Activated CD4-positive, alpha-beta T cell treated with anti-CD3 and anti-CD28 coated beads for 48 hours (primary cell): ENCODE data around the gene CLSTN2.

ENCODE experiments used
- DNase-seq: peaks from one replicate; pipeline ENCODE4 v3.0.0-alpha.2; 2020

Gene CLSTN2

DNA sequence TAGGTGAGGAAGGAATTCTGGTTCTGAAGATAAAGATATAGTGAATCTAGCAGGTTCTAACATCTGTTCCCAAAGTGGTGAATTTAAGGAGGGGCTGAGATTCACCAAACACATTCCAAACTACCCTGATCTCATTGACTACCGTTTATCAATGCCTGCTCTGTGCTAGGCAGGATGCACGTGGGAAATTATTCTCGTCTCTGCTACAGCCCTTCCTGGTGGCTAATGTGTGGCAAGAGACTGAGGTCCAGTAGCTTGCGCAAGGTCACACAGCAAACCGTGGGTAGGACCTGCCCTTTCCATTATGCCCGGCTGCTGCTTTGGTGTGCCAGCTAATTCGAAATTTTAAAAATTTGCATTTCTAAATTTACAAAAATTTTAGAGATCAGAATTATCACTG is 533.4 kb downstream of the CLSTN2 start:
- no peak for DNase-seq

GRCh38 chr3:140469491-140469890 is 534.5 kb downstream of the CLSTN2 start:
- no peak for DNase-seq

DNA sequence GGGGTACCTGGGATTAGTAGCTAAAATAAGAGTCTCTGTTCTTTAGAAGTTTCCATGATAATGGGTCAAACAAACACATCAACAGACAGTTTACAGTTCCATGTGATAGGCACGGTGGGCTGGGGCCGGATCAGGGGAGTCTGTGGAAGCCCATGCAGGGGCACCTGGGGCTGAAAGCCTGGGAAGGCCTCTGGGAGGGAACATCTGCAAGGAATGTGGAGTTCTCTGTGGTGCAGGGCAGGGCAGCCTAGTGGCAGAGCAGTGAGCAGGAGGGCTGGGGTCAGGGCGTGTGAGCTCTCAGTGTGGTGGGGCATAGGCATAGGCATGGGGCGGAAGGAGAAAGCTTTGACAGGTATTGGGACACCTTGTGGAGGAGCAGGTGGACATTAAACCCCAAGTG is 535.2 kb downstream of the CLSTN2 start:
- DNase-seq = no peak

GRCh38 chr3:140470962-140471361 is 536.0 kb downstream of the CLSTN2 start:
- no peak for DNase-seq

DNA sequence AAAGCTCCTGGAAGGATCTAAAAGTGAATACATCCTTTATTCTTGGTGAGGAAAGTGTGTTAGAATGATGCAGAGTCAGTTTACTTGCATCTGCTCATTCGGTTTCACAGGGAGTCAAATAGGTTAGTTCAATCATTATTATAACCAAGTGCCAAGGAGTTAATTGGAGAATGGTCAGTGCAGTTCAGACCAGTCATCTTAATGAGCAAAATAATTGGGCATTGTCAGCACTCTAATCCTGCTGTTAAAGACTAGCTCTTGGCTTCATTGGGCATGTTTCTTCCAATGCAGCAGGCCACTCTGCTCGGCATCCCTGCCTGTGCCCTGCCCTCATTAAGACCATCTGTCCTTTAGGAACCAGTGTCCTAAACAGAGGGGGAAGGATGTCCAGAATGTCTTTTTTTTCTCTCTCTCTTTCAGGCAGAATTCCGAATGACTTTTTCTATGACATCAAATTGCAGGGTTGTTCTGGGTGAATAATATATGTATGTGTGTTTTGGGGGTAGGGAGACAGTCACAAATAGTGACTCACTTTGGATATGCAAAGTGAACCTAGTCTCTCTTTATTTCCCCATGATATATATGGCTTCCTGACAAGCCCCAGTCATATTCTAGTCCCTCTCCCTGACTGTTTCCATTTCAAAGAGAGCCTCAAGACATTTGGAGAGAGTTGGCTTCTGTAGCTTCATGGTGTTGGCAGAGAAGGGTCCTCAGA is 537.5 kb downstream of the CLSTN2 start:
- no peak for DNase-seq

- DNase-seq = no peak
Observed at GRCh38 chr3:140487566-140487965, 552.6 kb downstream of the CLSTN2 start.

- no peak for DNase-seq
Observed at GRCh38 chr3:140493271-140493670, 558.3 kb downstream of the CLSTN2 start.

- DNase-seq = no peak
Observed at GRCh38 chr3:140494970-140495369, 560.0 kb downstream of the CLSTN2 start.

DNA sequence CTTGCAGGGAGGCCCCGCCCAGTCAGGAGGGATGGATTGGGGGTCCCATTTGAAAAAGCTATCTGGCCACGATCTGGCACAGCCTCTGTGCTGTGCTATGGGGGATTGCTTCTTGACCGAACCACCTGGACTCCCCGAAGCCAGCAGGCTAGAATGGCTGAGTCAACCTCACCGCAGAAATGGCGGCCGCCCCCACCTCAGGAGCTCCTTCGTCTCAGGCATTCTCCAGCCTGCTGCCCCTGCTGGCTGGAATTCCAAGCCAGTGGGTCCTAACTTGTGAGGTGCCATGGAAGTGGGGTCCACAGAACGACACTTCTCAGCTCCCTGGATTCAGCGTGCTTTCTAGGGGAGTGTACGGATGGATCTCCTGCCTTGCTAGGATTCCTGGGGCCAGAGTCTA is 562.3 kb downstream of the CLSTN2 start:
- no peak for DNase-seq

GRCh38 chr3:140499114-140499757 is 564.3 kb downstream of the CLSTN2 start:
- no peak for DNase-seq

DNA sequence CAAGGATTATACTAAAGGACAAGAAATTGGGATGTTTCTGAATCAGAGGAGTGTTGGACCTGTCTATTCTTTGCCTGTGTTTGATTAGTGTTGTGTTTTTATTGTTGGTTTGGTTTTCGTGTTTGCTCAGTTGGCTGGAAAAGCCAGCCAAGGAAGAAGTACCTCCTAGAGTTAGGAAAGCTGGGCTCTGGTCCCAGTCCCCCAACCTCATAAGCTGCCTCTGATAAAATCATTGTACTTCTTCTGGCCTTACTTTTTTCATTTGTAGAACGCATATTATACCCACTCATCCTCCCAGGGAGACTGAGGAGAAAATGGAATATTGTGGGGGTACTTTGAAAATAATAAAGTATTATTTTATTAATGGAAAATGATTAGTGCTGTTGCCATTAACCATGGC is 565.5 kb downstream of the CLSTN2 start:
- no peak for DNase-seq

- no peak for DNase-seq
Observed at GRCh38 chr3:140501061-140501769, 566.2 kb downstream of the CLSTN2 start.

- DNase-seq = no peak
Observed at GRCh38 chr3:140501770-140502364, 566.9 kb downstream of the CLSTN2 start.

DNA sequence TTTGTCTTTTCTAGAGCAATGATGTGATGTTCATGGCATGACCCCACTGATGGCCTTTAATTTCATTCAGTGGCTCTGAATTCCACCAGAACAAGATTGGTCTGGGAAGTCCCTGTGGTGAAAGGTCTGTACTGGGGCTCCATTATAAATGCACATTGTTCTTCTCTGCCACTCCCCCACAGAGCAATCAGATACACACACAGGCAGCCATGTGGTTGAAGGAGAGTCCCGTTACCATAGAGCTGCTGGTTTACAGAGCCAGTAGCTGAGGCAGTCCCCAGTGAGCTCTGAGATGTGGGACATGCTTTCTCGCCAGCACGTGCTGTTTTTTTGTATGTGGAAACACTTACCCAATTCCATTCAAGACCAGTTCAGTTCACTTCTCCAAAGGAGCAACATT is 570.2 kb downstream of the CLSTN2 start:
- DNase-seq = no peak

DNA sequence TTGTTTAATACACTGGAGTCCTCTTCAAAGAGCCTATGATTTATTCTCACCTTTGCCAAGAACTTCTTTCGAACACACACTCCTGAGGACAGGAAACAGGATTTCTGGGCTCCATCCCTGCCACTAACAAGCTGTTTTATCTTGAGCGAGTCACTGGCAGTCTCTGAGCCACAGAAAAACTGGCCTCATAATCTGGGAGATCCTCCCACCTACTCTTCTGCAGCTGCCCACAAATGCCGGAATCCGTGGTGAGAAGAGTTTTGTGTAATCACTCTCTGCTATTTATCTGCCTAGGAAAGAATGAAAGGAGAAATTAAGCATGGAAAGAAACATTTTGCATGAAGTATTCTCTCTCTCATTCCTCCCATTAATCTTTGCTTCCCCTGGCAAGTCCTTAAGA is 570.9 kb downstream of the CLSTN2 start:
- DNase-seq = no peak

GRCh38 chr3:140508550-140508949 is 573.6 kb downstream of the CLSTN2 start:
- DNase-seq = no peak

- DNase-seq = no peak
Observed at GRCh38 chr3:140509534-140509933, 574.5 kb downstream of the CLSTN2 start.

- DNase-seq = no peak
Observed at GRCh38 chr3:140510303-140510861, 575.4 kb downstream of the CLSTN2 start.

DNA sequence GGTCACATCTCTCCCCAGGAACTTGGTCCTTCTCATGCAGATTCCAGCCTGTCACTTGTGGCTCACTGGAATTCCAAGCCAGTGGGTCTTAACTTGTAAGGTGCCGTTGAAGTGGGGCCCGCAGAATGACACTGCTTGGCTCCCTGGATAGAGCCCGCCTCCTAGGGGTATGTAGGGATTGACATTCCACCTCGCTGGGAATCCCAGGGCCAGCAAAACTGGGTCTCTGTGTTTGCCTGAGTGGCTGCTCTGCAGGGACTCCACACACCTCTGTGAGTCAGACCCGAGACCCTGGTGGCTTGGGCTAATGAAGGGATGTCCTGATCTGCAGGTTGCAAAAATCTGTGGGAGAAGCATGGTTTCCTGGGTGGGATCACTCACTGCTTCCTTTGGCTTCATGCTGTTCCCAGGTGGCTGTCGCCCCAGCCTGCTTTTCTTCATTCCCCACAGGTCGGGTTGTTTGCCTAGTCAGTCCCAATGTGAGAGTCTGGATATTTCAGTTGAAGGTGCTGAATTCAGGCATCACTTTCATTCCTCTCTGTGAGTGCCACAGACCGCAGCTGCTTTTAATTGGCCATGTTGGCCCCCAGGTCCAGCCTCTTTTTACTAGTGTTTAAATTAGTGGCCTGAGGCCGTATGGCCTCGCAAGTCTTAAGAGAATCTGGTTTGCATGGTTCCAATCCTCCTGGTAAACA is 586.9 kb downstream of the CLSTN2 start:
- no peak for DNase-seq

DNA sequence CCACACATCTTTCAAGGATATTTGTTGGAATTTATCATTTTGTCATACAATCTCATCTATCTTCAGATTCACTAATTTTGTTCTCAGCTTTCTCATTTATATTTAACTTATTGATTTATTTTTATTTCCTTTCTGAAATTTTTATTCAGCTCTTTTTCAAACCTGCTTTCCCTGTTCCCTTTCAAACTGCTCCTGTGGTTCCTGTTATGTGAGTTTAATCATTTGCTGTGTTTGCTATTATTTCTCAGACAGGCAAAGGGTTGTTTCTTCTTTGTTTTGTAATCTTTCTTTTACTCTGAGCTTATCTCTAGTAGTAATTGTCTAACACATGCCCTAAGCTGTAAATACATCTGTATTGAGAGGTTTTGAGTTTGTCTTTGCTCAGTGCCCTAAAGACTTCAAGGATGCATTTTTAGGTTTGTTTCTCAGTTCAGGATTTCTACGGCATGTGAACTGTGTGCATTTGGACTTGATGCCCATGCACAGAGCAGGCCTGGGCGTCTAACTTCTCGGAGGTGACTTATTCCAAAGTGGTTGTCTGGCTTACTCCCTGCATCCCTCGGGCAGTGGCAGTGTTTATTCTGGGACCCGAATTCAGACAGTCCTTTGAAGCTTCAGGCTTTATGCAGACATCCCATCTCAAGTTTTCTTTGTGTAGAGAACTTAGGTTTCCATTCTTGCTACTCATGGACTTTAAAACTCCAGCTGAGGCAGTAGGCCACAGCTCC is 587.8 kb downstream of the CLSTN2 start:
- no peak for DNase-seq

GRCh38 chr3:140523600-140523999 is 588.6 kb downstream of the CLSTN2 start:
- DNase-seq = no peak

GRCh38 chr3:140527156-140527555 is 592.2 kb downstream of the CLSTN2 start:
- DNase-seq = no peak
